A549 (cell line): ENCODE measurements around the gene IFRD2. TPM values are rescaled to one million over a fixed set of nuclear protein-coding genes. Genes with fewer than 3 reads are reported as not detected.
A peak's percentile ranks its signal among the peaks of the same experiment; 100 is the strongest.
"Not testable (repeated sequence)": the region's sequence is repeated elsewhere in the genome, so short reads cannot be mapped to it uniquely, and the experiment has no call there.

Source experiments
- ATAC-seq, 2 experiments: fragments of 200-7000 bp in 1 of 2; fragments of >200 bp in 1 of 2; cut with Nextera tagmentation in 1 of 2; cut with Tn5 transposase in 1 of 2; 3 replicates each; pipeline versions ENCODE4 v1.8.0 to v1.9.1; 2018 to 2020; ENCODE audit warnings: mild to moderate bottlenecking in 1 of 2, moderate library complexity in 1 of 2
- CTCF ChIA-PET: fragments of 300-600 bp; sonication (Branson Sonifier 250); formaldehyde crosslinking; extraction: SDS; loops from one replicate; lab custom pipeline; 2021; ENCODE audit warnings: antibody characterized with exemption, inconsistent platforms; lab: Yijun Ruan, JAX
- POLR2A ChIA-PET: fragments of 350-600 bp; formaldehyde crosslinking; extraction: SDS; loops from one replicate; lab custom pipeline; 2021; ENCODE audit warnings: antibody characterized with exemption, inconsistent platforms; lab: Yijun Ruan, JAX
- DNase-seq, 2 experiments: peaks; one replicate each; pipeline versions ENCODE4 v3.0.0 to v3.0.0-alpha.2; 2011 to 2016; ENCODE audit warnings: low read depth in 1 of 2, low spot score in 1 of 2
- FAIRE-seq: peaks from 2 replicates; lab custom pipeline; 2011; peaks lifted over from hg19 to GRCh38; lab: Jason Lieb, UNC
- H3K27ac ChIP-seq, 2 experiments: fragments of >200 bp; sonication (Bioruptor Twin); formaldehyde crosslinking; 3 replicates each; pipeline ENCODE4 v1.5.1; 2016 to 2017
- H3K4me1 ChIP-seq: fragments of >200 bp; sonication (Bioruptor Twin); formaldehyde crosslinking; 3 replicates; pipeline ENCODE4 v1.6.1; 2016
- H3K4me2 ChIP-seq: fragments of >200 bp; sonication (Bioruptor Twin); formaldehyde crosslinking; 3 replicates; pipeline ENCODE4 v1.6.1; 2016
- H3K4me3 ChIP-seq: fragments of >200 bp; sonication (Bioruptor Twin); formaldehyde crosslinking; 3 replicates; pipeline ENCODE4 v1.5.1; 2016
- H3K9me3 ChIP-seq: fragments of >200 bp; sonication (Bioruptor Twin); formaldehyde crosslinking; 3 replicates; pipeline ENCODE4 v1.6.1; 2016
- ATOH8 ChIP-seq: fragments of 250-450 bp; sonication (Bioruptor Pico); IDR thresholded peaks from 2 replicates; pipeline ENCODE4 v1.5.0; 2020; ENCODE audit warnings: low read depth, mild to moderate bottlenecking, moderate library complexity
- CBX2 ChIP-seq: fragments of 200-600 bp; sonication (generic); IDR thresholded peaks from 2 replicates; pipeline ENCODE4 v1.6.1; 2016; ENCODE audit warnings: low read depth, mild to moderate bottlenecking, borderline replicate concordance
- CEBPB ChIP-seq, 2 experiments: fragments of >200 bp in 1 of 2; sonication (Bioruptor Twin) in 1 of 2; formaldehyde crosslinking in 1 of 2; IDR thresholded peaks; 2 replicates each; pipeline ENCODE4 v1.6.1; 2012 to 2016
- CTCF ChIP-seq: fragments of >200 bp; sonication (Bioruptor Twin); formaldehyde crosslinking; IDR thresholded peaks from 3 replicates; pipeline ENCODE4 v1.5.1; 2016
- EHMT2 ChIP-seq: fragments of 200-600 bp; sonication (generic); IDR thresholded peaks from 2 replicates; pipeline ENCODE4 v1.6.1; 2016; ENCODE audit warnings: antibody characterized with exemption, low read depth, mild to moderate bottlenecking, moderate library complexity
- ELK1 ChIP-seq: fragments of 150-350 bp; IDR thresholded peaks from 2 replicates; pipeline ENCODE4 v1.6.1; 2014; ENCODE audit warnings: low read depth, mild to moderate bottlenecking, low read length
- FOSB ChIP-seq: fragments of 250-450 bp; sonication (Bioruptor Pico); IDR thresholded peaks from 2 replicates; pipeline ENCODE4 v1.5.0; 2020; ENCODE audit warnings: mild to moderate bottlenecking, moderate library complexity
- GATA3 ChIP-seq: IDR thresholded peaks from 2 replicates; pipeline ENCODE4 v1.6.1; 2012; ENCODE audit warnings: borderline replicate concordance
- HDAC2 ChIP-seq: fragments of 200-600 bp; sonication (generic); IDR thresholded peaks from 2 replicates; pipeline ENCODE4 v1.6.1; 2016
- HOXA7 ChIP-seq: fragments of 250-450 bp; sonication (Bioruptor Pico); IDR thresholded peaks from 2 replicates; pipeline ENCODE4 v1.5.0; 2020; ENCODE audit warnings: mild to moderate bottlenecking, moderate library complexity
- JUNB ChIP-seq: fragments of >200 bp; sonication (Bioruptor Twin); formaldehyde crosslinking; IDR thresholded peaks from 2 replicates; pipeline ENCODE4 v1.6.1; 2016
- KDM1A ChIP-seq: fragments of 200-600 bp; sonication (generic); IDR thresholded peaks from 2 replicates; pipeline ENCODE4 v1.6.1; 2016; ENCODE audit warnings: low read depth, mild to moderate bottlenecking
- MAFK ChIP-seq: fragments of 450-650 bp; IDR thresholded peaks from 2 replicates; pipeline ENCODE4 v1.6.1; 2014; ENCODE audit not compliant: partially characterized antibody
- RAD21 ChIP-seq, 2 experiments: fragments of >200 bp in 1 of 2; sonication (Bioruptor Twin) in 1 of 2; formaldehyde crosslinking in 1 of 2; IDR thresholded peaks in 1 of 2; conservative IDR thresholded peaks in 1 of 2; 2 replicates in 1 of 2; 3 replicates in 1 of 2; pipeline ENCODE4 v1.6.1; 2012 to 2018; ENCODE audit warnings: inconsistent platforms in 1 of 2
- SMC3 ChIP-seq: fragments of >200 bp; sonication (Bioruptor Twin); formaldehyde crosslinking; IDR thresholded peaks from 3 replicates; pipeline ENCODE4 v1.6.1; 2018; ENCODE audit warnings: inconsistent platforms
- ZFP36 ChIP-seq: fragments of 450-650 bp; IDR thresholded peaks from 2 replicates; pipeline ENCODE4 v1.6.1; 2014; ENCODE audit warnings: borderline replicate concordance; ENCODE audit not compliant: partially characterized antibody
- WGBS: methylation state at CpG from one replicate; pipeline ENCODE4 v1.1.6; 2017; ENCODE audit errors: missing lambda C conversion rate; 5-methylcytosine and 5-hydroxymethylcytosine counted together
- polyA plus RNA-seq, 4 experiments: library from polyadenylated mRNA; depleted of rRNA in 3 of 4; stranded (reverse); fragments of >200 nt; fragmentation: RNase III in 1 of 4; extraction: RNeasy Plus Mini Kit Qiagen cat#74134 plus additional on column Dnase treatment in 1 of 4; gene quantifications; 2 replicates in 3 of 4; 3 replicates in 1 of 4; pipeline ENCODE4 v1.2.3, GENCODE V29; 2011 to 2017

The IFRD2 gene
- polyA plus RNA-seq, 2 of the 4 experiments (the other 2 are of a cell fraction) = 42.2 to 79.7 TPM

DNA sequence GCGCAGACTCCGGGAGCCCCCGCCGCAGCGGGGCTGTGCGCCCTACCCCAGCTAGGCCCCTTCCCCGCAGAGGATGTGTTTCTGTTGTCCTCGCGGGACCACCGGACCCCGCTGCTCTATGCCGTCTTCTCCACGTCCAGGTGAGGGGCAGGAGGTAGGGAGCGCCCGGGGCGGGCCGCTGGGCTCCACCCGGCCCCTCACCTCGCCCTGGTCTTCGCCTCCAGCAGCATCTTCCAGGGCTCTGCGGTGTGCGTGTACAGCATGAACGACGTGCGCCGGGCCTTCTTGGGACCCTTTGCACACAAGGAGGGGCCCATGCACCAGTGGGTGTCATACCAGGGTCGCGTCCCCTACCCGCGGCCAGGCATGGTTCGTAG is 18.6 kb downstream of the IFRD2 start:
- no peak for TF ChIP-seq CBX2
- TF ChIP-seq HOXA7 = no peak
- TF ChIP-seq KDM1A = no peak
- no peak for TF ChIP-seq GATA3
- TF ChIP-seq FOSB (CRISPR knock-in tag) = no peak
- TF ChIP-seq ELK1 = no peak
- no peak for TF ChIP-seq HDAC2
- TF ChIP-seq SMC3 = no peak
- TF ChIP-seq ATOH8 (CRISPR knock-in tag) = no peak
- no peak for TF ChIP-seq ZFP36
- no peak for TF ChIP-seq MAFK
- no peak for TF ChIP-seq RAD21 (conservative IDR thresholded peaks at IDR 0.05 in 1 of 2, IDR thresholded peaks at IDR 0.05 in 1 of 2)
- TF ChIP-seq EHMT2 = no peak
- Histone ChIP-seq H3K9me3 (no peaks in the 10 kb centered on the region), H3K4me1 (peaks cover 36% of the 10 kb centered on the region), H3K27ac (no peak overlapping the region), H3K4me2 (no peak overlapping the region; the same call in 2 of the 3 replicates), H3K4me3 (no peak overlapping the region)
- DNase-seq (no peak), FAIRE-seq (no peak), ATAC-seq (no peak)
- ChIA-PET CTCF (interaction anchor here (0.7 to 8.0 kb wide), 7 partner anchors 12 to 79 kb away, joined by 3 to 67 read pairs (median 5); partner anchors contain the start of gene IFRD2), POLR2A (no interaction called here)
- WGBS = 78% methylated on average over 9 of the region's 31 CpGs

GRCh38 chr3:50272911-50273688 is 19.1 kb downstream of the IFRD2 start:
- 0 out of 6 replicates have a peak overlapping the region, but pooled peaks of 1 of the 2 experiments have one; percentile 37 for H3K27ac ChIP-seq
- 16% methylated on average over 35 of the region's 61 CpGs for WGBS
- H3K9me3 ChIP-seq = no peaks in the 10 kb centered on the region
- no peak overlapping the region for H3K4me3 ChIP-seq
- peak; percentile 43 to 75 for ATAC-seq
- POLR2A ChIA-PET = no interaction called here
- TF ChIP-seq CEBPB (IDR thresholded peaks at IDR 0.05) (no peak), CTCF (peak; percentile 78), JUNB (no peak), RAD21 (conservative IDR thresholded peaks at IDR 0.05 in 1 of 2, IDR thresholded peaks at IDR 0.05 in 1 of 2) (peak; percentile 91), SMC3 (peak; percentile 81)
- TF ChIP-seq, all 56 proteins: peak for 3
- H3K4me2 ChIP-seq = peak overlapping the region; percentile 59
- FAIRE-seq (no peak), DNase-seq (peak; percentile 74 to 77)
- peaks cover 41% of the 10 kb centered on the region for H3K4me1 ChIP-seq
- CTCF ChIA-PET = interaction anchor here (0.7 to 8.0 kb wide), 10 partner anchors 12 to 78 kb away, joined by 3 to 67 read pairs (median 7); partner anchors contain the start of gene IFRD2

DNA sequence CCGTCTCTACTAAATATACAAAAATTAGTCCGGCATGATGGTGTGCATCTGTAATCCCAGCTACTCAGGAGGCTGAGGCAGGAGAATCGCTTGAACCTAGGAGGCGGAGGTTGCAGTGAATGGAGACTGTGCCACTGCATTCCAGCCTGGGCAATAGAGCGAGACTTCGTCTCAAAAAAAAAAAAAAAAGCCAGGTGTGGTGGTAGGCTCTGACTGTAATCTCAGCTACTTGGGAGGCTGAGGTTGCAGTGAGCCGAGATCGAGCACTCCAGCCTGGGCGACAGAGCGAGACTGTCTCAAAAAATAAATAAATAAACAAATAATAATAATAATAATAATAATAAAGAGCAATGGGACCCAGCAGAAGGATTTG is 19.7 kb downstream of the IFRD2 start:
- H3K27ac ChIP-seq, POLR2A ChIA-PET, FAIRE-seq, H3K9me3 ChIP-seq, DNase-seq, ATAC-seq, H3K4me3 ChIP-seq: not testable (repeated sequence)
- peak overlapping the region; percentile 59 for H3K4me2 ChIP-seq
- CTCF ChIA-PET = interaction anchor here (0.7 to 8.0 kb wide), 12 partner anchors 11 to 228 kb away, joined by 3 to 67 read pairs (median 3); partner anchors contain the start of gene IFRD2
- H3K4me1 ChIP-seq = peaks cover 47% of the 10 kb centered on the region
- WGBS = 67% methylated on average over 8 of the region's 10 CpGs
